ENCODE data around the gene GRIK2. TPM values are rescaled to one million over a fixed set of nuclear protein-coding genes. Genes with fewer than 3 reads are reported as not detected.

The GRIK2 gene
- total RNA-seq (2014; rRNA removed; shearing (Covaris generic)), result 5.8 and 9.0 TPM in 2 replicates

DNA sequence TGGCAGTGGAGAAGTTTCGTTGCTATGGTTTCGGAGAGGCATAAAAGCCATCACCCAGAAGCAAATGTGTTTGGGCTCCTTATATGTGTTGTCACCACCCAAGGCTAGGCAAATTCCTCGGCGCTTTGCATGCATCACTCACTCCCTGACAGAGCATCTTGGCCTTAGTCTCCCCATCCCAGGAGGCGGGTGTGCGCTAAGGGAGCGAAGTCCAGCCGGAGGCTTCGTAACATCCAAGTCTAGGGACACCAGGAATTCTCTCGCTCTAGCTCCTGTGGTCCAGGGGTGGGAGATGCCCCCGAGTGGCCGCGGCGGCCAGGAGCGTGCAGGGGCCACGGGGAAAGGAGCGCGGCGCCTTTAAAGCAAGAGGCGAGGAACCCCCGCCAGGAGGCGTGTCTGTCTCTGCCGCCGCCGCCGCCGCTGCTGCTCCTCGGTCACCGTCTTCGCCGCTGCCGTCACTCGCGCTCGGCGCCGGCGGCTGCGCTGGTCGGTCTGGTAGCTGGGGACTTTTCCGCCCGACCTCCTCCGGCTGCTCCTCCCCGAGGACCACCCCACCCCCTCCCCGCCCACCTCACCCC lies at the start of gene GRIK2:
GRIK2 (plus strand) TSS at position 458 of the 578 bp plus-strand sequence.

